Activated T-cell treated with anti-CD3 and anti-CD28 coated beads, Interleukin-2, amount 50 U/mL, for 4 hours (primary cell): ENCODE measurements around the gene SLC36A1. TPM values are rescaled to one million over a fixed set of nuclear protein-coding genes. Genes with fewer than 3 reads are reported as not detected.

Experiments
- ATAC-seq, 2 donors: fragments of 200-7000 bp; cut with Tn5 transposase; one replicate each; pipeline ENCODE4 v1.10.0; 2021
- DNase-seq: peaks from one replicate; pipeline ENCODE4 v3.0.0-alpha.2; 2020
- H3K27me3 Mint-ChIP-seq: one replicate; pipeline ENCODE4 v1.8.0; 2021; ENCODE audit warnings: low read depth, mixed read lengths
- H3K36me3 Mint-ChIP-seq: one replicate; pipeline ENCODE4 v1.8.0; 2022; ENCODE audit warnings: mixed read lengths; ENCODE audit not compliant: insufficient read depth
- H3K4me1 Mint-ChIP-seq: one replicate; pipeline ENCODE4 v1.8.0; 2021; ENCODE audit warnings: low read depth, mixed read lengths
- H3K4me3 Mint-ChIP-seq: one replicate; pipeline ENCODE4 v1.8.0; 2021; ENCODE audit warnings: mild to moderate bottlenecking, moderate library complexity, mixed read lengths
- H3K9me3 Mint-ChIP-seq: one replicate; pipeline ENCODE4 v1.8.0; 2021; ENCODE audit warnings: mixed read lengths
- total RNA-seq, 3 donors: library from RNA; stranded (reverse); gene quantifications; one replicate each; pipeline ENCODE4 v1.2.1, GENCODE V29; 2021

The SLC36A1 gene
- total RNA-seq, 3 donors from 2014 or later, result 6.8 to 8.2 (median 6.8) TPM

DNA sequence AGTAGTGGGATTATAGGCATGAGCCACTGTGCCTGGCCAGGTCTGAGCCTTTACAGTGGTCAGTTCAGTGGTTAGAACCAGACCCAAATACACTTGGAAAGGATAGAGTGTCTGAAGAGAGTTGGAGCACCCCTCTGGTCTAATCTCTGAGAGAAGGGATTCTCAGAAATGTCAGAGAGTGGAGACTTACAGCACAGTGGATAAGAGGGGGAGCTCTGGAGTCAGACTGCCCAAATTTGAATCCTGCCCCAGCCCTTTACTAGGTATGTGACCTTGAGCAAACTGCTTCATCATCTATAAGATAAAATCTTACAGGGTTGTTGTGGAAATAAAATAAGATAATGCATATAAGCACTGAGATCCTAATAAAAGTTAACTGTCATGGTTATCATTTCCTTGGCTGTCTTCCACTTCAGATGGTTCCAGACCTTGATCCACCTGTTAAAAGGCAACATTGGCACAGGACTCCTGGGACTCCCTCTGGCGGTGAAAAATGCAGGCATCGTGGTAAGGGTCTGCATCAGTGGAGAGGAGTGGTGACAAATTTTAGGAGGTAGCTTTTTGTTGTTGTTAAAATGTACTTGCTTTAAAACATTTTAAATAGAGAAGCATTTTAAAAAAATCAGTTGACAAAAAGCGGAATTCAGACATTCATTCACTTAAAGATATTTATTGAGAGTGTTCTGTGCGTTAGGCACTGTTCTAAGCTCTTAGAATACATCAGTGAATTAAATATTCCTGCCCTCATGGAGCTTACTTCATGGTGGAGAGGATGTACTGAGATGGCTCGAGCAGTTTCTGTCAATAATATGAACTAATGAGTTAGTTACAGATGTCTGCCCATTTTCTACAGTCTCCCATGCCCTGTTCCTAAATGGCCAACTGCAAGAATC, 16.0 kb downstream of the SLC36A1 start:
- no peaks in the 10 kb centered on the region for H3K9me3 Mint-ChIP-seq
- ATAC-seq (no peak), DNase-seq (no peak)
- no peak overlapping the region for H3K4me3 Mint-ChIP-seq
- H3K36me3 Mint-ChIP-seq, result peaks cover 29% of the 10 kb centered on the region
- H3K27me3 Mint-ChIP-seq, result no peaks in the 10 kb centered on the region
- H3K4me1 Mint-ChIP-seq, result no peaks in the 10 kb centered on the region

DNA sequence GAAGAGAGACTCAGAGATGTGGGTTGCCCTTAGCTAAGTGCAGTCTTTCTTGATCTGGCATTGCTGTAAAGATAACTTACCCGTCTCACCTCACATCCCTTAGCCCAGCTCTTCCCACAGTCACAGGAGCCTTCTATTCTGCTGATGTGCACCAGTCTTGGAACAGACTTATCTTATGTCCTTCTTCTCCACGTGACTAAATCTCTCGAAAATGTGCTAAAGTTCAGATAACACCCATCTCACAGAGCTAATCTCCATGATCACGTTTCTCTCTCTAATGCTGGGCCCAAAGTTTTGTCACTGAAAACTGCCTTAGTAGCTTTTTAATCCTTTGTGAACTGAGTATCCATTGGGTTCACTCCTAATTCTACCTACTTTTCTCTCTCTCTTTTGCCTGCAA, 16.7 kb downstream of the SLC36A1 start:
- H3K36me3 Mint-ChIP-seq, result peaks cover 29% of the 10 kb centered on the region
- H3K27me3 Mint-ChIP-seq, result no peaks in the 10 kb centered on the region
- no peak for ATAC-seq
- H3K4me1 Mint-ChIP-seq, result no peaks in the 10 kb centered on the region
- no peak overlapping the region for H3K4me3 Mint-ChIP-seq
- DNase-seq, result no peak
- no peaks in the 10 kb centered on the region for H3K9me3 Mint-ChIP-seq

DNA sequence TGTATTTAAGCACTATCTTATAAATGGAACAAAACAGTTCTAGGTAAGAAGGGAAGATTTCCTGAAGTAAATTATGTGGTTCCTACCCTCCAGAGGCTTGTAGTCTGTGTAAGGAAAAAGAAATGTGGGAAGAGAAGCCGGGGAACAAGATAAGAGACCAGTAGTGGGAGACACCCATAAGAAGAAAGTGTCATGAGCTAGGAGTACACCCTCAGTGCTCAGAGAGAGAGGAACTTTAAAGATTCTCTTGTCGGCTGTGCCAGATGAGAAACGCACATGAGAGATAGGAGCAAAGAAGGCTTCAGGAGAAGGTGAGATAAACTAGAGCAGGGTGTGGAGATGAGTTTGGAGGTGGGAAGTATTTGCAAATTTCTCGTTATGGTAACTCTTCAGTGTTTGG, 18.1 kb downstream of the SLC36A1 start:
- H3K9me3 Mint-ChIP-seq, result no peaks in the 10 kb centered on the region
- no peak overlapping the region for H3K4me3 Mint-ChIP-seq
- H3K4me1 Mint-ChIP-seq, result no peaks in the 10 kb centered on the region
- DNase-seq (no peak), ATAC-seq (no peak)
- no peaks in the 10 kb centered on the region for H3K27me3 Mint-ChIP-seq
- peaks cover 29% of the 10 kb centered on the region for H3K36me3 Mint-ChIP-seq

DNA sequence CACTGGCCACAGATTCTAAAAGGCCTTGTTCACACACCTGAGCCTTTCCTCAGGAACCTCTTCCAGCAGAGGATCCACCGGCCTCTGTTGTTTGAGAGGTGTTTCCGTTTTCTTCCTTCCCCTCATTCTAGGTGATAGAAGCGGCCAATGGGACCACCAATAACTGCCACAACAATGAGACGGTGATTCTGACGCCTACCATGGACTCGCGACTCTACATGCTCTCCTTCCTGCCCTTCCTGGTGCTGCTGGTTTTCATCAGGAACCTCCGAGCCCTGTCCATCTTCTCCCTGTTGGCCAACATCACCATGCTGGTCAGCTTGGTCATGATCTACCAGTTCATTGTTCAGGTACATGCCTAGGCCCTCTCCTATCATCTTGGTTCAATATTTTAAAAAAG, 20.2 kb downstream of the SLC36A1 start:
- Mint-ChIP-seq H3K36me3 (peaks cover 32% of the 10 kb centered on the region), H3K9me3 (no peaks in the 10 kb centered on the region), H3K4me3 (no peak overlapping the region), H3K27me3 (no peaks in the 10 kb centered on the region), H3K4me1 (no peaks in the 10 kb centered on the region)
- DNase-seq (no peak), ATAC-seq (no peak)

DNA sequence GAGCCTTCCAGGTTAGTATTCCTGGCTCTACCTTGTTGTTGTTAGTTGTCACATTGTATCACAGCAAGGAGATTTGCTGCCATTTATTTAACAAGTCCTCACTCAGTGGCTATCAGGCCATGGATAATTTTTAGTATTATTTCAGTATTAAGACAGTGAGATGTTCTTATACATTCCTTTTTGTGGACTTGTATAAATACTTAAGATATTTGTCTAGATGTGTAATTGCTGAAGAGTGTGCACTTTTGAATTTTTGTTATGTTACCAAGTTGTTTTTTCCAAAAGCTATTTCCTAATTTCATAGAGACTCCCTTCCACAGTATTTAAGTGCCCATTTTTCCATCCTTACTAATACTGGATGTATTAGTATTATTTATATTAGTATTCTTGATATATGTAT, 22.0 kb downstream of the SLC36A1 start:
- no peak for ATAC-seq
- Mint-ChIP-seq H3K9me3 (no peaks in the 10 kb centered on the region), H3K4me3 (no peak overlapping the region), H3K4me1 (no peaks in the 10 kb centered on the region), H3K36me3 (peaks cover 27% of the 10 kb centered on the region), H3K27me3 (no peaks in the 10 kb centered on the region)
- no peak for DNase-seq

DNA sequence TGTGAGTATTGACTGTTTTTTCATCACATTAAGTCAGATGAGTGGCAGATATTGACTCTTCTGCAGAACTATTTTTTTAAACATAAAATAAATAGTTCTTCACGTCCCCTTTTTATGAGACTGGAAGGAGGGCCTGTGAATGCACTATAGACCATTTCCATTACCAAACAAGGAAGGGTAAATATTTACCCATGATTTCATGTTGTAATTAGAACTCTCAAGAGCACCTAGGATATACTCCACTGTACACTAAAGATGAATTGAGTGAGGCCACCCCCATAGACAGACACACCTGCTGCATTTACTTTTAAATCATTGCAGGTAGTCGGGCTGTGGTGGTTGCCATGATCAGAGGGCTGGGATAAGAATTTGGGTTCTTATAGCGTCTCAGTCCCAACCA, 22.6 kb downstream of the SLC36A1 start:
- DNase-seq (no peak), ATAC-seq (no peak)
- H3K4me3 Mint-ChIP-seq, result no peak overlapping the region
- no peaks in the 10 kb centered on the region for H3K9me3 Mint-ChIP-seq
- no peaks in the 10 kb centered on the region for H3K4me1 Mint-ChIP-seq
- H3K36me3 Mint-ChIP-seq, result peaks cover 28% of the 10 kb centered on the region
- no peaks in the 10 kb centered on the region for H3K27me3 Mint-ChIP-seq

DNA sequence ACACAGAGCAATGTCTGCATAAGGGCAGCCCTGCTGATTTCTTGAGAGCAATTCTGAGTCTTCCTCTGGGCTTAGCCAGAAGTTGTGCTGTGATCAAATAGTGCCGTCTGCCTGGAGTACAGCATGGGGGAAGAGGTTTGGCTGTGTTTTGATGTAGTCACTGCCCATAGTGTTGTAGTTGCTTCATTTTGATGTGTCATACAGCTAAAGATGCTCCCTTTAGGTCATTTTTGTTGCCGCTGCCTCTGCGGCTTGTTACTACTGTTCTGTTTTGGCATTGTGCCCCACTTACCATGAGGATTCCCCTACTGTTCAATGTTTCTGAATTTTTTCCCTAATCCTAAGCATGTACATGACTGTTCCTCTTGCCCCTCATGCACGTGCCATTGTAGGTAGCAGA, 23.0 kb downstream of the SLC36A1 start:
- H3K4me3 Mint-ChIP-seq, result no peak overlapping the region
- no peaks in the 10 kb centered on the region for H3K4me1 Mint-ChIP-seq
- ATAC-seq, result no peak
- no peaks in the 10 kb centered on the region for H3K27me3 Mint-ChIP-seq
- no peak for DNase-seq
- peaks cover 25% of the 10 kb centered on the region for H3K36me3 Mint-ChIP-seq
- no peaks in the 10 kb centered on the region for H3K9me3 Mint-ChIP-seq

DNA sequence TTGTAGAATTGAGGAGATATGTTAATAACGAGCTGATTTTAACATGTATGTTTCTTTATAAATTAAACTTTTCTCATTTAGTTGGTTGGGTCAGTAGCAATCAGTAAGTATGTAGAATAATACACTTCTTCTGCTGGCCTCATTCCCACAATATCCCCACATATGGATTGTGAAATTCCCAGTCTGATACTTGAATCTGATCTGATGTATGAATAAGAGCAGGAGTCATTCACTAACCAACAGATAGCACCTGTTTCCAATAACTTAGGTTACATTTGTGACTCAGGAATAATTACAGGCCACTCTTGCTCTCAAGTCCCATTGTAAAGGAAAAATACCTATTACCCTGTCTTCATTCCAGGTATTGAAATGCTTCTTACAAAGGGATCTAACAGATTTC, 23.9 kb downstream of the SLC36A1 start:
- Mint-ChIP-seq H3K9me3 (no peaks in the 10 kb centered on the region), H3K27me3 (no peaks in the 10 kb centered on the region), H3K4me3 (no peak overlapping the region), H3K36me3 (peaks cover 21% of the 10 kb centered on the region), H3K4me1 (no peaks in the 10 kb centered on the region)
- ATAC-seq (no peak), DNase-seq (no peak)

DNA sequence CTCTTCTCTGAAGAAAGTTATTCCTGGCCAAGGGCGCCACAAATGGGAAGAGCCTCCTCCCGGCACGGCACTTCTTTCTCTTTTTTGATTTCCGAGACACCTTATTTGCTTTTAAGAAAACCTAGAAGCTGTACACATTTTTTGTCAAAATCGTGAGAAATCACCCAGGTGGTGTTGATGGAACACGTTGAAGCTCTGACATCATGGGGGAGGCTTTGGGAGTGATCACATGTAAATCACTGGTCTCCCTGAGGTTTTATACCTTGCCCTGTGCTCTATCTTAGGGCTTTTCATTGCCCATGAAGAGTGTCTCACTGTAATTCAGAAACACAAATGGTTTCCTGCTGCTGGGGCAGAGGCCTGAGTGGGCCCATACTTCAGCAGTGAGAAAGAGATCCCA, 27.4 kb downstream of the SLC36A1 start:
- Mint-ChIP-seq H3K4me1 (no peaks in the 10 kb centered on the region), H3K9me3 (no peaks in the 10 kb centered on the region), H3K27me3 (no peaks in the 10 kb centered on the region), H3K36me3 (peaks cover 30% of the 10 kb centered on the region), H3K4me3 (no peak overlapping the region)
- no peak for DNase-seq
- ATAC-seq, result no peak

DNA sequence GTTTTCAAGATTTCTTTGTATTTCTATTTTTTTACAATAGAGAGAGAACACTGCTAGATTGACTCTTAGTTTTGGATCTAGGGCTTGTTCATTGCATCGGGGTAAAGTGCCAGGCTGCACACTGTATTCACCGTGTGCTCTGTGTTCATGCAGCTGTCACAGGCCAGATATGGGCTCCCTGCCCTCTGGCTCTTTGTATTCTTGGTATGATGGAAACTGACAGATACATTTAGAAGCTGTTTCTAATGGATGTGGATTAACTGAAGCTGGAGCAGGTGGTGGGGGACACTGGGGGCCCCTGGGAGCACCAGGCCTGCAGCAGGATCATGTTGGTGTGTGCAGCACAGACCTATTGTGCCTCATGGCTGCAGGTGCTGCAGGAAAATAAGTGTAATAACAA, 28.0 kb downstream of the SLC36A1 start:
- Mint-ChIP-seq H3K4me1 (no peaks in the 10 kb centered on the region), H3K36me3 (peaks cover 30% of the 10 kb centered on the region), H3K4me3 (no peak overlapping the region), H3K9me3 (no peaks in the 10 kb centered on the region), H3K27me3 (no peaks in the 10 kb centered on the region)
- ATAC-seq, result no peak
- no peak for DNase-seq

DNA sequence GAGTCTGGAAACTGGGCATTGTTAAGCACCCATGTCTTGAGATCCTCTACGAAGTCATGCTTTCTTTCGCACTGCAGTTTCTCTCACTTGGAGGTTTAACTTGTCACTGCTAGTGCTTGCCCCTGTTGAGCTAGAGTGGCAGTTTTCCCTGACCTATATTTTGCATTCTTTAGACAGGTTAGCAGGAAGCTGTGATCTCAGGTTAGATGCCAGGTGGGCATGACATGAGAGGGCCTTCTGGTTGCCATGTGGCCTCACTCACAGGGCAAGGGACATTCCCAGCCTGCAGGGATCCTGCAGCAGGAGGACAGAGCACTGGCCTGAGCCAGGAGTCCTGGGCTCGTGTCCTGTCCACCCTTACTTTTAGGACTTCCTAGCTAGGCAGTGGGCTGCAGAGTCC, 28.6 kb downstream of the SLC36A1 start:
- Mint-ChIP-seq H3K4me1 (no peaks in the 10 kb centered on the region), H3K27me3 (no peaks in the 10 kb centered on the region), H3K4me3 (no peak overlapping the region), H3K36me3 (peaks cover 30% of the 10 kb centered on the region), H3K9me3 (no peaks in the 10 kb centered on the region)
- ATAC-seq, result no peak
- no peak for DNase-seq

DNA sequence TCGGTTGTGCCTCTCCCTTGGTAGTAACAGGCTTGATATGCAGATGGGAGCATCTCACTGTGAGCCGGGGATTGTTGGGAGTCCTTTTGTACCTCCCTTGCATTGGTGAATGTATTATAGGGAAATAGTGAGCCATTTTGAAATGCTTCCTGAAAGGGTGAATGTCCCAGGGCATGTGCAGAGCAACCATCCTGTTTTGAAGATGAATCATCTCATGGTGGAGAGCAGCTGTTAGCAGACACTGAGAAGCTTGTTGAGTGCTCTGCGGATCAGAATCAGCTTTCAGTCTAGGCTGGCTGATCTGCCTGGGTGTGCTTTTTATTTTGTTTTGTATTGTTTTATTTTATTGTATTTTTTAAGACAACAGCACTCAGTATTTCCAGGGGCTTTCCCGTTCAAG, 29.7 kb downstream of the SLC36A1 start:
- Mint-ChIP-seq H3K4me3 (no peak overlapping the region), H3K9me3 (no peaks in the 10 kb centered on the region), H3K27me3 (no peaks in the 10 kb centered on the region), H3K36me3 (peaks cover 37% of the 10 kb centered on the region), H3K4me1 (no peaks in the 10 kb centered on the region)
- no peak for ATAC-seq
- DNase-seq, result no peak

DNA sequence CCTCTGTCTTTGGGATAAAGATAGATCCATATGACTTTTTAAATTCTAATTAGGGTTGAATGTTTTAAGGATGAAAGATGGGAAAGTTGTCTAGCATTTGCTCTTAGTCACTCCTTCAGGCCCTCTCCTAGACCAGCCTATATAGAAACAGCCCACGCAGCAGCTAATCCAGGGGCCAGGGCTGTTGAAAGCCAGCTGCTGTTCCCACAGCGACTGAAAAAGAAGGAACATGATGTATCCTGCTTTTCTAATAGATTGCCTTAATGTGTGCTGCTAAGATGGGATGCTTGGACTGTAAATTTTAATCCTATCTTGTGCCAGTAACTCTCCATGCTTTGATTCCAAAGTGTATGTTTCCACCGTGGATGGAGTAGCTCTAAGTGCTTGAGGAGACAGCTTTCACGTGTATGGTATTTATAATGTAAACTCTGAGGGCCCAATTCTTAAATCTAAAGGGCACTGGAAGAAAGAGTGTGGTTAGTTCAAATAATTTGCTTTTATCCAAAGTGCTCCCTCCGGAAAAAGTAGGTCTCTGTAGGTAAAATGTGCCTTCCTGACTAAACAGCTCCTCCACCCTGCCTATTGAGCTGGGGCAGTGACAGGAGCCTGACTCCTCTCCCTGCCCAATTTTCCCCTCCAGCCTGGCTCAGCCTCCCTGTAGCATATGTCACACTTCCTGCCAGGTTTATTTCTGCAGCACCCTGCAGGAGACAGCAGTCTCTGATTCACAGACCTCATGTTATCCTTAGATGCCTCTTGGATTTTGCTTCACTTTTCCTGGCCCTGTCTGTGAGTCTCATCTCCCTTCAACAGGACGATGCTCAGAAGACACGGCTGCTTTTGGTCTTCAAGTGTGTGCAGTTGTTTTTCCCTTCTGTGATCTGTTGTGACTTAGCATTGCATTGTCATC, 33.2 kb downstream of the SLC36A1 start:
- Mint-ChIP-seq H3K36me3 (peaks cover 31% of the 10 kb centered on the region), H3K27me3 (no peaks in the 10 kb centered on the region), H3K9me3 (no peaks in the 10 kb centered on the region), H3K4me1 (no peaks in the 10 kb centered on the region), H3K4me3 (no peak overlapping the region)
- DNase-seq (no peak), ATAC-seq (no peak)

DNA sequence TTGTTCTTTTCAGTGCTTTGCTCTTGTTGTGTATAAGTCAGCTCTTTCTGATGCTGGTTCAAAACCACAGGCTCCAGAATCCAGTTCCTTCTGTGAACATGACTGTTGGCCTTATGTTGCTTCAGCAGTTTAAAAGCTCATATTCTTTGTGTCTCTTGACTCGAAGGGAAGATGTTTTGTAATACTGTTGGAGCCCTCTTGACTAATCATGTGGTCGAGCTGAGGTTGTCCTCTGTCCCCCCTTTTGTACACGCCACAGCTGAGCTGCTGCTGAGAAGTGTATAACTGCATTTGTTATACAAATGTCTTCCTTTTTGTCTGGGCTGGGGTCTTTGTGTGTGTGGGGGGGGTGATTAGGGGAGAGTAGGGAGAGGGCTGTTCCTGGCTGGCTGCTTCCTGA, 35.8 kb downstream of the SLC36A1 start:
- no peak overlapping the region for H3K4me3 Mint-ChIP-seq
- no peaks in the 10 kb centered on the region for H3K9me3 Mint-ChIP-seq
- no peak for DNase-seq
- no peaks in the 10 kb centered on the region for H3K4me1 Mint-ChIP-seq
- H3K36me3 Mint-ChIP-seq, result peaks cover 31% of the 10 kb centered on the region
- no peak for ATAC-seq
- H3K27me3 Mint-ChIP-seq, result no peaks in the 10 kb centered on the region

DNA sequence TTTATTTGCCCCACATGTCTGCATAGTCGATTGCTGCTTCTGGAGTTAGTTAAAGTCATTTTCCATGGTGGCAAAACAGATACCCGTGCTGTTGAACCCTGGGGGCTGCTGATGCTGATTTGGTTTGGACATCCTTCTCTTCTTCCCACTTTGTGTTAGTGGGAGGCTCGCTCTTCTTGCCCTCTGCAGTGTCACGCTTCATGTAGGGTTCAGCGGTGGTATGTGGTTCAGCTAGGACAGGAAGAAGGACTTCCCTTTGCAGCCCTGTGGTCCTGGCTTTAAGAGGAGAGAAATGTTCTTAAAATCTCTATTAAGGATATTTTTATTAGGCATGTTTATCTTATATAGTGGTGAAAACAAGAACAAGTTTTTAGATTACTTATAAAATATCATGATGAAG, 36.2 kb downstream of the SLC36A1 start:
- Mint-ChIP-seq H3K9me3 (no peaks in the 10 kb centered on the region), H3K36me3 (peaks cover 32% of the 10 kb centered on the region), H3K4me1 (no peaks in the 10 kb centered on the region), H3K27me3 (no peaks in the 10 kb centered on the region), H3K4me3 (no peak overlapping the region)
- DNase-seq, result no peak
- no peak for ATAC-seq
